Measurements from ENCODE around the gene CCDC69. TPM values are rescaled to one million over a fixed set of nuclear protein-coding genes. Genes with fewer than 3 reads are reported as not detected.
A peak's percentile ranks its signal among the peaks of the same experiment; 100 is the strongest.

Gene CCDC69
- total and polyA plus RNA-seq, 2 donors (not counting 1 experiment from before 2014, with no cell fraction given), result 58.7 to 125 TPM

GRCh38 chr5:151150471-151151262 lies 73.2 kb downstream of the CCDC69 start:
- peaks cover 100% of the 10 kb centered on the region for H3K79me2 ChIP-seq (ENCODE audit: control insufficient read depth, insufficient read depth, low read length)
- peak; percentile 61 for DNase-seq
- peak overlapping the region; percentile 74 to 91 for H3K27ac ChIP-seq (ENCODE audit: low read length in 2 of 2)
- Mint-ChIP-seq H3K27ac (peak overlapping the region; percentile 93), H3K27me3 (no peaks in the 10 kb centered on the region), H3K4me3 (peak overlapping the region; percentile 69), H3K4me1 (peaks cover 97% of the 10 kb centered on the region), H3K9me3 (ENCODE audit: insufficient read depth) (no peaks in the 10 kb centered on the region)
- H3K9me3 ChIP-seq (ENCODE audit: control extremely low read depth in 1 of 3, control insufficient read depth in 2 of 3, insufficient read depth in 1 of 3, low read length in 2 of 3), result no peaks in the 10 kb centered on the region
- peak overlapping the region in 3 of 5 experiments; percentile 9 to 22 (median 18) for H3K4me3 ChIP-seq (ENCODE audit: control extremely low read depth in 1 of 5, extremely low read depth in 1 of 5, insufficient read depth in 1 of 5, low read depth in 2 of 5, low read length in 4 of 5)
- intact Hi-C loops (cut with micrococcal nuclease), result loop anchor here (1.0 kb wide), 1 partner anchor 9 kb away; no protein-coding TSS in a partner anchor
- WGBS (ENCODE audit: insufficient coverage), result 15% methylated on average over 4 of the region's 5 CpGs
- peaks cover 28% of the 10 kb centered on the region for H4K20me1 ChIP-seq (ENCODE audit: control insufficient read depth, insufficient read depth, low read length, poor library complexity, severe bottlenecking)
- peak overlapping the region; percentile 31 for H3K9ac ChIP-seq (ENCODE audit: low read length)
- H2AFZ ChIP-seq (ENCODE audit: insufficient read depth, low read depth, low read length, poor library complexity, severe bottlenecking), result peak overlapping the region; percentile 43
- no peaks in the 10 kb centered on the region for H3K27me3 ChIP-seq (replicated peaks in 1 of 4; ENCODE audit: control extremely low read depth in 1 of 4, control insufficient read depth in 3 of 4, insufficient read depth in 4 of 4, low read length in 3 of 4)
- no peak for TF ChIP-seq EZH2 (IDR thresholded peaks at IDR 0.05; ENCODE audit: borderline replicate concordance, insufficient read depth, low read depth, low read length, poor library complexity, severe bottlenecking)
- TF ChIP-seq CTCF (IDR thresholded peaks at IDR 0.05), result no peak
- peaks cover 100% of the 10 kb centered on the region in 2 donors for H3K4me1 ChIP-seq (ENCODE audit: control insufficient read depth in 2 of 2, insufficient read depth in 2 of 2, low read length in 2 of 2)
- H3K4me2 ChIP-seq (replicated peaks; ENCODE audit: low read depth, low read length, poor library complexity, severe bottlenecking), result peak overlapping the region; percentile 92
- CTCF ChIA-PET, result interaction anchor here (0.9 to 48.0 kb wide), 6 partner anchors 0 to 104 kb away, joined by 3 to 1701 read pairs (median 12); partner anchors contain the start of gene ANXA6
- H3K36me3 ChIP-seq (replicated peaks in 1 of 2; ENCODE audit: control extremely low read depth in 1 of 2, control insufficient read depth in 1 of 2, extremely low read depth in 1 of 2, insufficient read depth in 2 of 2, low read length in 1 of 2), result peaks cover 1 to 70% of the 10 kb centered on the region in 2 experiments
- ATAC-seq (ENCODE audit: low read depth), result peak; percentile 69
- POLR2A ChIA-PET, result interaction anchor here (0.5 to 2.1 kb wide), 9 partner anchors 9 to 606 kb away, joined by 3 to 15 read pairs (median 5); no protein-coding TSS in a partner anchor

Data from B cell (primary cell).